PC-3 (cell line): Measurements from ENCODE around the gene ZSCAN29. TPM values are rescaled to one million over a fixed set of nuclear protein-coding genes. Genes with fewer than 3 reads are reported as not detected.

Experiments used
- ATAC-seq: fragments of 200-7000 bp; cut with Tn5 transposase; 2 replicates; pipeline ENCODE4 v1.9.1; 2020; ENCODE audit warnings: mild to moderate bottlenecking, moderate library complexity
- BruUV-seq: library from RNA; stranded (reverse); fragments of 400-500 nt; replicated peaks from 2 replicates; lab custom pipeline; 2021; lab: Mats Ljungman, UMichigan
- CTCF ChIA-PET: fragments of 300-600 bp; sonication (Branson Sonifier 250); formaldehyde crosslinking; loops from one replicate; lab custom pipeline; 2022; ENCODE audit warnings: antibody characterized with exemption; lab: Charles Lee
- POLR2A ChIA-PET: fragments of 300-600 bp; sonication (Branson Sonifier 250); formaldehyde crosslinking; loops from one replicate; lab custom pipeline; 2022; ENCODE audit warnings: antibody characterized with exemption; ENCODE audit not compliant: unreplicated experiment; lab: Charles Lee
- DNase-seq: peaks from one replicate; pipeline ENCODE4 v3.0.0-alpha.2; 2015
- H2AFZ ChIP-seq: fragments of 300-600 bp; sonication (generic); 2 replicates; pipeline ENCODE4 v1.6.0; 2016; ENCODE audit warnings: antibody characterized with exemption, low read length
- H3F3A ChIP-seq: fragments of 300-600 bp; sonication (generic); one replicate; pipeline ENCODE4 v1.6.0; 2017; ENCODE audit warnings: antibody characterized with exemption, low read length, control low read depth, mild to moderate bottlenecking; ENCODE audit not compliant: unreplicated experiment
- H3K27ac ChIP-seq: fragments of 300-600 bp; sonication (generic); 2 replicates; pipeline ENCODE4 v1.5.1; 2016; ENCODE audit warnings: mild to moderate bottlenecking, low read length
- H3K27me3 ChIP-seq: fragments of 300-600 bp; sonication (generic); 2 replicates; pipeline ENCODE4 v1.6.1; 2016; ENCODE audit warnings: low read length, mixed read lengths
- H3K36me3 ChIP-seq: fragments of 300-600 bp; sonication (generic); 2 replicates; pipeline ENCODE4 v1.6.1; 2016; ENCODE audit warnings: low read depth, mixed run types, low read length, mixed read lengths
- H3K4me1 ChIP-seq: fragments of 300-600 bp; sonication (generic); 2 replicates; pipeline ENCODE4 v1.5.1; 2016; ENCODE audit warnings: low read length; ENCODE audit not compliant: insufficient read depth
- H3K4me2 ChIP-seq: fragments of 300-600 bp; sonication (generic); 2 replicates; pipeline ENCODE4 v1.6.0; 2016; ENCODE audit warnings: low read length
- H3K4me3 ChIP-seq: fragments of 300-600 bp; sonication (generic); 2 replicates; pipeline ENCODE4 v1.5.1; 2016; ENCODE audit warnings: mild to moderate bottlenecking, low read length, mixed read lengths
- H3K79me2 ChIP-seq: fragments of 300-600 bp; sonication (generic); 2 replicates; pipeline ENCODE4 v1.6.1; 2017; ENCODE audit warnings: low read length, mixed read lengths
- H3K9ac ChIP-seq: fragments of 300-600 bp; sonication (generic); 2 replicates; pipeline ENCODE4 v1.6.0; 2016; ENCODE audit warnings: mild to moderate bottlenecking, low read length
- H3K9me2 ChIP-seq: fragments of 300-600 bp; sonication (generic); replicated peaks from 2 replicates; pipeline ENCODE4 v1.6.1; 2016; ENCODE audit warnings: mixed run types, low read length, mixed read lengths
- H3K9me3 ChIP-seq: fragments of 300-600 bp; sonication (generic); 2 replicates; pipeline ENCODE4 v1.6.1; 2016; ENCODE audit warnings: low read length, mixed read lengths
- H4K20me1 ChIP-seq: fragments of 300-600 bp; sonication (generic); 2 replicates; pipeline ENCODE4 v1.6.1; 2016; ENCODE audit warnings: low read length, mixed read lengths
- CTCF ChIP-seq: fragments of 300-600 bp; sonication (generic); conservative IDR thresholded peaks from 2 replicates; pipeline ENCODE4 v1.5.1; 2017; ENCODE audit warnings: antibody characterized with exemption, low read depth, mild to moderate bottlenecking, low read length
- EZH2 ChIP-seq: fragments of 300-600 bp; sonication (generic); IDR thresholded peaks from one replicate; pipeline ENCODE4 v1.6.1; 2017; ENCODE audit warnings: antibody characterized with exemption, mild to moderate bottlenecking, low read length; ENCODE audit not compliant: unreplicated experiment
- EZH2phosphoT487 ChIP-seq: fragments of 300-600 bp; sonication (generic); IDR thresholded peaks from 2 replicates; pipeline ENCODE4 v1.6.1; 2018; ENCODE audit warnings: mild to moderate bottlenecking, antibody characterized with exemption, low read length, borderline replicate concordance
- intact Hi-C: fragments of 100-400 bp; cut with micrococcal nuclease; formaldehyde crosslinking; loops from 2 replicates; pipeline ENCODE4 v1.9.0; 2023
- total RNA-seq: library from RNA; depleted of rRNA; stranded (reverse); fragments of >200 nt; gene quantifications from 2 replicates; pipeline ENCODE4 v1.2.3, GENCODE V29; 2014

The ZSCAN29 gene
- total RNA-seq, 1 experiment from 2014 or later: 28.0 TPM

DNA sequence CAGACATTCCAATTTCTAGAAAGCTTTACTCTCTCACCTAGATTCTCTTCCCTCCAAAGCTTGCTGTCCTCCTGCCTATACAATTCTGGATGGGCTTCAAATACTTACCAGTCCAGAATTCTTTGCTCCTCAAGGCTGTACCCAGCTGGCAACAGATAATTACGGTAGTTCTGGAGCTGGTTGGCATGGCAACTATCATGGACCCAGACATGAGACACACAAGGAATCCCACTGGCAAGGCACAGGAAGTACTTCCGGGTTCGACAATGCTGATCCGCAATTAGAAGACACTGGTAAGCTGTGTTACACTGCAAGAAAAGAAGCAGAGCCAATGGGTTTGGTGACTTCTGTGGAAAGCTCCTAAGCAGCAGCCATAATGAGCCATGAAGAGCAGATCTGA is 37.9 kb upstream of the ZSCAN29 start:
- DNase-seq: no peak
- H3K9ac ChIP-seq: no peak overlapping the region
- BruUV-seq: no TSS peak
- H3K4me1 ChIP-seq: no peaks in the 10 kb centered on the region
- no peak overlapping the region for H2AFZ ChIP-seq
- no peak overlapping the region for H3K4me3 ChIP-seq
- H3K36me3 ChIP-seq: peaks cover 75% of the 10 kb centered on the region
- no peak overlapping the region for H3K27ac ChIP-seq
- TF ChIP-seq CTCF: no peak
- no peak for TF ChIP-seq EZH2
- no peak for TF ChIP-seq EZH2phosphoT487
- CTCF ChIA-PET: no interaction called here
- no peaks in the 10 kb centered on the region for H3K79me2 ChIP-seq
- intact Hi-C loops: no loop called here
- no peaks in the 10 kb centered on the region for H3F3A ChIP-seq
- no peak for ATAC-seq
- H3K9me2 ChIP-seq: no peaks in the 10 kb centered on the region
- H3K9me3 ChIP-seq: no peaks in the 10 kb centered on the region
- no peaks in the 10 kb centered on the region for H4K20me1 ChIP-seq
- H3K27me3 ChIP-seq: no peaks in the 10 kb centered on the region
- POLR2A ChIA-PET: no interaction called here
- no peak overlapping the region for H3K4me2 ChIP-seq

GRCh38 chr15:43406808-43407207 is 36.0 kb upstream of the ZSCAN29 start:
- H3K4me2 ChIP-seq: no peak overlapping the region
- no peaks in the 10 kb centered on the region for H3F3A ChIP-seq
- DNase-seq (no peak), ATAC-seq (no peak)
- no peaks in the 10 kb centered on the region for H4K20me1 ChIP-seq
- H3K9me3 ChIP-seq: no peaks in the 10 kb centered on the region
- H2AFZ ChIP-seq: no peak overlapping the region
- TF ChIP-seq EZH2phosphoT487 (no peak), EZH2 (no peak), CTCF (no peak)
- POLR2A ChIA-PET: no interaction called here
- no peak overlapping the region for H3K27ac ChIP-seq
- H3K79me2 ChIP-seq: no peaks in the 10 kb centered on the region
- H3K27me3 ChIP-seq: no peaks in the 10 kb centered on the region
- CTCF ChIA-PET: no interaction called here
- no TSS peak for BruUV-seq
- no peaks in the 10 kb centered on the region for H3K9me2 ChIP-seq
- no peak overlapping the region for H3K9ac ChIP-seq
- no peak overlapping the region for H3K4me3 ChIP-seq
- peaks cover 69% of the 10 kb centered on the region for H3K36me3 ChIP-seq
- no peaks in the 10 kb centered on the region for H3K4me1 ChIP-seq
- intact Hi-C loops: no loop called here

DNA sequence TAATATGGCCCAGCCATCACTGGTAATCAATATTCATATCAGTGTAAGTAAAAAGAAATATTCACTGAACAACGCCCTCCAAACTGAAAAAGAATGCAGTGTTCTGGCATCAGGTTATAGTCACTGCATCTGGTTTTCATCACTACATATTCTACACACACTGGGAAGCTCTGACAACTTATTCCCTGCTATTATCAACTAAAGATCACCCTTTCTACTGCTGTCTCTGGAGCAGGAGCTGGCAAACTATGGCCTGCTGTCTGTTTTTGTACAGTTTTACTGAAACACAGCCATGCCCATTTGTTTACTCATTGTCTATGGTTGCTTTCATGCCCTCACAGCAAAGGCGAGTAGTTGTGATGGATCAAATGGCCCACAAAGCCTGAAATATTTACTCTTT is 35.3 kb upstream of the ZSCAN29 start:
- DNase-seq (no peak), ATAC-seq (no peak)
- no peaks in the 10 kb centered on the region for H3K9me3 ChIP-seq
- H3K4me1 ChIP-seq: no peaks in the 10 kb centered on the region
- intact Hi-C loops: no loop called here
- CTCF ChIA-PET: no interaction called here
- no peak overlapping the region for H2AFZ ChIP-seq
- H3K79me2 ChIP-seq: no peaks in the 10 kb centered on the region
- TF ChIP-seq EZH2: no peak
- no peak overlapping the region for H3K4me3 ChIP-seq
- peaks cover 70% of the 10 kb centered on the region for H3K36me3 ChIP-seq
- no peak overlapping the region for H3K4me2 ChIP-seq
- no peaks in the 10 kb centered on the region for H3F3A ChIP-seq
- no peaks in the 10 kb centered on the region for H4K20me1 ChIP-seq
- H3K9ac ChIP-seq: no peak overlapping the region
- H3K9me2 ChIP-seq: no peaks in the 10 kb centered on the region
- POLR2A ChIA-PET: no interaction called here
- H3K27me3 ChIP-seq: no peaks in the 10 kb centered on the region
- BruUV-seq: no TSS peak
- H3K27ac ChIP-seq: no peak overlapping the region
